Stimulated activated CD8-positive, alpha-beta memory T cell treated with anti-CD3 and anti-CD28 coated beads, Interleukin-2, amount 100 ng/mL, for 48 hours (primary cell): ENCODE data around the gene TMEM87B.

Experiments used
- DNase-seq, 2 donors: peaks; one replicate each; pipeline ENCODE4 v3.0.0-alpha.2; 2020; ENCODE audit warnings: low read depth in 2 of 2

TMEM87B gene

GRCh38 chr2:112150851-112151250 is 95.8 kb downstream of the TMEM87B start:
- DNase-seq = no peak

- no peak for DNase-seq
Observed at GRCh38 chr2:112151271-112151670, 96.2 kb downstream of the TMEM87B start.

- no peak for DNase-seq
Observed at GRCh38 chr2:112151701-112152440, 96.8 kb downstream of the TMEM87B start.

- DNase-seq = no peak
Observed at GRCh38 chr2:112152476-112153178, 97.6 kb downstream of the TMEM87B start.

GRCh38 chr2:112153179-112153490 is 98.1 kb downstream of the TMEM87B start:
- no peak for DNase-seq

- DNase-seq = no peak
Observed at GRCh38 chr2:112153501-112153900, 98.4 kb downstream of the TMEM87B start.

- DNase-seq = no peak
Observed at GRCh38 chr2:112154246-112155117, 99.4 kb downstream of the TMEM87B start.

- DNase-seq = no peak
Observed at GRCh38 chr2:112155331-112156151, 100.5 kb downstream of the TMEM87B start.

GRCh38 chr2:112156152-112156986 is 101.3 kb downstream of the TMEM87B start:
- DNase-seq = peak; percentile 41 to 49

GRCh38 chr2:112157472-112157871 is 102.4 kb downstream of the TMEM87B start:
- no peak for DNase-seq

GRCh38 chr2:112159454-112159921 is 104.4 kb downstream of the TMEM87B start:
- DNase-seq = no peak

- no peak for DNase-seq
Observed at GRCh38 chr2:112160283-112161250, 105.5 kb downstream of the TMEM87B start.

- no peak for DNase-seq
Observed at GRCh38 chr2:112161431-112162145, 106.5 kb downstream of the TMEM87B start.

- DNase-seq = no peak
Observed at GRCh38 chr2:112162341-112162740, 107.3 kb downstream of the TMEM87B start.

GRCh38 chr2:112162956-112163355 is 107.9 kb downstream of the TMEM87B start:
- no peak for DNase-seq

- DNase-seq = no peak
Observed at GRCh38 chr2:112163541-112163981, 108.5 kb downstream of the TMEM87B start.

- DNase-seq = no peak
Observed at GRCh38 chr2:112164876-112165275, 109.8 kb downstream of the TMEM87B start.

- DNase-seq = no peak
Observed at GRCh38 chr2:112165296-112165695, 110.2 kb downstream of the TMEM87B start.
